Urothelium cell line (cell line): Measurements from ENCODE around the gene RPL21.
"Not testable (repeated sequence)": the region's sequence is repeated elsewhere in the genome, so short reads cannot be mapped to it uniquely, and the experiment has no call there.

Experiments used
- DNase-seq: peaks from one replicate; pipeline ENCODE4 v3.0.0; 2011; ENCODE audit warnings: low spot score, mixed read lengths
- FAIRE-seq: peaks from 2 replicates; lab custom pipeline; 2011; peaks lifted over from hg19 to GRCh38; lab: Jason Lieb, UNC

The RPL21 gene

DNA sequence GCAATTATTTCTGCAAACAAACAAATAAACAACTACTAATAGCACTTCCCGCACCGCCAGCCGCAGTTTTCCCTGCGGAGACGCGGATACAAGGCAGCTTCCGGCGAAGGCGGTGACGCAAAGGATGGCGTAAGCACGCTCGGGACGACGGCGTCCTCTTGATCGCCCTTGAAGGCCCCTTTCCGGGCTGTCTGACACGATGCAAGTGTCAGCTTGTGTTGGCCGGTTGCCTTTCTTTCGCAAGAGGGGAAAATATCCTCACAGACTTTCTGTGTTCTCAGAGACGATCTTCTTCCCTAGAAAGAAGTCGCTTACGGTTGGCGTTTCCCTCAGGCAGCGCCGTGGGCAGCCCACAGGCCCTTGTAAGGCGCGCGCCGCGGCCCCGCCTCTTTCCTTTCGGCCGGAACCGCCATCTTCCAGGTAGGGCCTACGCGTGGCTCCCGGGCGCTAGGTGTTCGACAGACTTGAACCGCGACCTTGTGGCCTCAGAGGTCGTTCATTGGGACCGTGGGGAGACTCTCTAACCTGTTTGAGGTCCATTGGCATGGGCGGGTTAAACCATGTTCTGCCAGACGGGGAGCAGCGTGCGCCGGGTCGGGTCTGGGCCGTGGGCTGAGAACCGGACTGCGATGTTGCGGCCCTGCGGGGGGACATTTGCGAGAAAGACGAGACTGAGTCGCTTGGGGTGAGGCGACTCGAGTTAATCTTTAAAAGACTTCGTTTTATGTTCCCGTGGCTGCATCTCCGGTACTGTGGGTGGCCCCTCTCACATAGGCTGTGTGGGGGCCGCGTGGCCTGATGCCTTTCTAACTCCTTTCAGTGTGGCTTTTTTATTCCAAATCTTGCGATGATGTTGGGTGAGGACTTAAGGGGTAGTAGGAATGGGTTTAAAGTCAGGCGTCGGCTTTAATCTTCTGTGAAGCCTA, at the start of gene RPL21:
TSS of gene RPL21 (plus strand) at position 393 of the 926 bp plus-strand sequence. CDS start 2,219 bp downstream, outside the sequence.
- FAIRE-seq (no peak), DNase-seq (peak; percentile 85)

DNA sequence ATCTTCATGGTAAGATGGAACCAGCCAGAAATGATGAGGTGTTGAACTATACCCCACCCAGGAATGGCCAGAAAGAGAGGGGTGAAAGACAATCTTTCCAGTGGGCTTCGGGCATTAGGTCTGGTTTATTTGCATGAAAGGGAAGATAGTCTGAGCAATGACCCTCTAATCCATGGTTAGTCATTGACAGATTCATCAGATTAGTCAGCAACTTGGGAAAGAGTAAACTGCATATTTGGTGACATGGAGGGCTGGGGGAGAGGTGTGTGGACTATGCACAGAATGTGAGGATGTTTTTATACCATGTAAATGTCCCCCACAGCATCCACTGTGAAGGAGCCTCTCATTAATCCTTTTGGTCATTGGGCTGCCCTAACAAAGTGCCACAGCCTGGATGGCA, 49.7 kb upstream of the RPL21 start:
- no peak for FAIRE-seq
- no peak for DNase-seq

DNA sequence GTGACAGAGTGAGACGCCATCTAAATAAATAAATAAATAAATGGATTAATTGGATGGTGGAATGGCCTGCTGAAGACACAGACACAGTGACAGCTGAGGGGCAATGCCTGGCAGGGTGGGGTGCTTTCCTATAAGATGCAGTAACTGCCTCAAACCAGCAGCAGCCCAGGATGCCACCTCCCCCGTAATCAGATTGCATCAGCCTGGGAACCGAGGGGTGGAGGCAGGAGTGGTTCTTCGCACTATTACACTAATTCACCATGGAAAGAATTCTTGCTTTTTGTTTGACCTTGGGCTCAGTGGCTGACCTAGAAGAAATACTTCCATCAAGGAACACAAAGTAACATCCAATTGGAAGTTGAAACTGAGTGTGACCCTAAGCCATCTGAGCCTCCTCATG, 48.2 kb upstream of the RPL21 start:
- DNase-seq (no peak), FAIRE-seq (no peak)

DNA sequence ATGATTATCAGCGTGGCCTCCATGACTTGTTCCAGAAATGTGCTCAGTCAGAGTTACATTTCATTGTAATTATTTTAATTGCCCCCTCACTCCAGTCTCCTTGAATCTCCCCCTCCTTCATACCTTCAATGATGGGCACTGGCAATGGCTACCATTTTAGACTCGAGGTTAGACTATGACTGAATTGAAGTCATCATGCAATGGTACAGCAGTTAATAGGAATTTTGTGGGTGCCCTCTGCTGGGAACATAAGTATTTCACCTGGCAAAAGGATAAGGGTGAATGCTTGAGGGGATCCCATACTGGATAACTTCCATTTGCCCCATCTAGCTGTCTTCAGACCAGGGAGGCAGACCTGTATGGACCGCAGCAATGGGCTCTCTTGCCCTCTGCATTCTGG, 47.5 kb upstream of the RPL21 start:
- no peak for FAIRE-seq
- no peak for DNase-seq

DNA sequence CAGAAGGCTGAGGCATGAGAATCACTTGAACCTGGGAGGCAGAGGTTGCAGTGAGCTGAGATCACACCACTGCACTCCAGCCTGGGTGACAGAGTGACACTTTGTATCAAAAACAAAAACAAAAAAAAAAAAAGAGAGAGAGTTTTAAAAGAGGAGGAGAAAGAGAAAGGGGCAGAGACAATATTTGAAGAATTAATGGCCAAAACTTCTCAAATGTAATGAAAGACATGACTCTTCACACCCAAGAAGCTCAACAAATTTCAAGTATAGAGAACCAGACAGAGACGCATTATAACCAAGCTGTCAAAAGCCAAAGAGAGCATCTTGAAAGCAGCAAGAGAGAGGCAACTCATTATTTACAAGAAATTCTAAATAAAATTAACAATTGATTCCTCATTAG, 42.8 kb upstream of the RPL21 start:
- no peak for DNase-seq
- FAIRE-seq = no peak

DNA sequence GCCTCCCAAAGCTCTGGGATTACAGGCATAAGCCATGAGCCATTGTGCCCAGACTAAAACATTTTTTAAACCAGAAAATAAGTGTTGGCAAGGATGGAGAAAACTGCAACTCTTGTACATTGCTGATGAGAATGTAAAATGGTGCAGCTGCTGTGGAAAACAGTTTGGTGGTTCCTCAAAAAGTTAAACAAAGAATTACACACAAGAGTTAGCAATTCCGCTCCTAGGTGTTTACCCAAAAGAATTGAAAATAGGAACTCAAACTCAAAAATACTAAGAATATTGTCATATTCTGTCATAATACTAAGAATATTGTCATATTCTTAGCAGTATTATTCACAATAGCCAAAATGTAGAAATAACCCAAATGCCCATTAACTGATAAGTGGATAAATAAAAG, 40.1 kb upstream of the RPL21 start:
- DNase-seq (no peak), FAIRE-seq (no peak)

DNA sequence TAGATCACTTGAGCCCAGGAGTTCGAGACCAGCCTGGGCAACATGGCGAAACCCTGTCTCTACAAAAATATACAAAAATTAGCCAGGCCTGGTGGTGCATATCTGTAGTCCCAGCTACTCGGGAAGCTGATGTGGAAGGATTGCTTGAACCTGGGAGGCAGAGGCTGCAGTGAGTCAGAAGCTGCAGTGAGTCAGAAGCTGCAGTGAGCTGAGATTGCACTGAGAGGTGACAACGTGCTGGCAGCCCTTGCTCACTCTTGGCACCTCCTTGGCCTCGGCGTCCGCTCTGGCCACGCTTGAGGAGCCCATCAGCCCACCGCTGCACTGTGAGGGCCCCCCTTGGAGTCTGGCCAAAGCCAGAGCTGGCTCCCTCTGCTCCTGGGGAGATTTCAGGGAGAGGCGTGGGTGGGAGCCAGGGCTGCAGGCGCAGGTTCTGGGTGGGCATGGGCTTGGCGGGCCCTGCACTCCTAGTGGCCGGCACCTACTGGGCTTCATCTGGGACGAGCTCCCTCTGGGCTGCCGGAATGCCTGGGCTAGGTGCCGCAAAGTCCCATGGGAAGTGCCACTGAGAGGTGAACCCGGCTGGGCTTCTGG, 39.5 kb upstream of the RPL21 start:
- DNase-seq = no peak
- FAIRE-seq = no peak

DNA sequence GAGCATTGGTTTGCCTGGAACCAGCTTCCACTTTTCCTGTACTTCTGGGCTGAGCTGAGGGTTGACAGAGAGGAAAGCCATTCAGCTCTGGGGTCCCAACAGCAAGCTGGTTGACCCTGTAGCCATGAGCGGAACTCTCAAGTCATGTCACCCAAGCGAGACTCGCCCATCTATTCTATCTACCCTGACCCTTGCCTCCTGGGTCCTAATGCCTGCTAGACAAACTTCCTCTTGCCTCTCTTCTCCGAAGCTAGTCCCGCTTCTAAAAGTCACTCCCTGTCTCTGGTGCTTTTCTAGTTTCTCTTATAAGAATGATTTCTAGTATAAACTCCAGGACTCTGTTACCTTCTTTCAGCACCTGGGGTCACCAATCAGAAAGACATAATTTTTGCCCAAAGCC, 38.0 kb upstream of the RPL21 start:
- DNase-seq, FAIRE-seq: not testable (repeated sequence)

DNA sequence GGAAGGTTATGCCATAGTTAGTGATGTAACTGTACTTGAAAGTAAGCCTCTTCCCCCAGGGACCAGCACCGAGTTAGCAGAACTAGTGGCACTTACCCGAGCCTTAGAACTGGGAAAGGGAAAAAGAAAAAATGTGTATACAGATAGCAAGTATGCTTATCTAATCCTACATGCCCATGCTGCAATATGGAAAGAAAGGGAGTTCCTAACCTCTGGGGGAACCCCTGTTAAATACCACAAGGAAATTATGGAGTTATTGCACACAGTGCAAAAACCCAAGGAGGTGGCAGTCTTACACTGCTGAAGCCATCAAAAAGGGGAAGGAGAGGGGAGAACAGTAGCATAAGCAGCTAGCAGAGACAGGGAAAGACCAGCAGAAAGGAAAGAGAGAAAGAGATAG, 33.6 kb upstream of the RPL21 start:
- not testable (repeated sequence) for DNase-seq, FAIRE-seq

DNA sequence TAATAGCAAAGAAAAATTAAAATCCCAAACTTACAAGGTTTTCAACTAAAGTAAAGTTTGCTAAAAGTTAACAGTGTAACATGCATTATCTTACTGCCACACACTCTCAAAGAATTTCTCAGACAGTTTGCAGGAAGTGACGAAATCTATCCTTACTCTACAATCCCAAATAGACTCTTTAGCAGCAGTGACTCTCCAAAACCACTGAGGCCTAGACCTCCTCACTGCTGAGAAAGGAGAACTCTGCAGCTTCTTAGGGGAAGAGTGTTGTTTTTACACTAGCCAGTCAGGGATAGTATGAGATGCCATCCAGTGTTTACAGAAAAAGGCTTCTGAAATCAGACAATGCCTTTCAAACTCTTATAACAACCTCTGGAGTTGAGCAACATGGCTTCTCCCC, 32.5 kb upstream of the RPL21 start:
- not testable (repeated sequence) for FAIRE-seq, DNase-seq

DNA sequence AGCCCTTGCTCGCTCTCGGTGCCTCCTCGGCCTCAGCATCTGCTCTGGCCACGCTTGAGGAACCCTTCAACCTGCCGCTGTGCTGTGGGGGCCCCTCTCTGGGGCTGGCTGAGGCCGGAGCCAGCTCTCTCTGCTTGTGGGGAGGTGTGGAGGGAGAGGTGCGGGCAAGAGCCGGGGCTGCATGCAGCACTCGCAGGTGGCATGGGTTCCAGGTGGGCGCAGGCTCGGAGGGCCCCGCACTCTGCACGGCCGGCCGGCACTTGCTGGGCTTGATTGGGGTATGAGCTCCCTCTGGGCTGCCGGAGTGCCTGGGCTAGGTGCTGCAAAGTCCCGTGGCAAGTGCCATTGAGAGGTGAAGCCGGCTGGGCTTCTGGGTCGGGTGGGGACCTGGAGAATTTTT, 31.7 kb upstream of the RPL21 start:
- DNase-seq = no peak
- FAIRE-seq = no peak

DNA sequence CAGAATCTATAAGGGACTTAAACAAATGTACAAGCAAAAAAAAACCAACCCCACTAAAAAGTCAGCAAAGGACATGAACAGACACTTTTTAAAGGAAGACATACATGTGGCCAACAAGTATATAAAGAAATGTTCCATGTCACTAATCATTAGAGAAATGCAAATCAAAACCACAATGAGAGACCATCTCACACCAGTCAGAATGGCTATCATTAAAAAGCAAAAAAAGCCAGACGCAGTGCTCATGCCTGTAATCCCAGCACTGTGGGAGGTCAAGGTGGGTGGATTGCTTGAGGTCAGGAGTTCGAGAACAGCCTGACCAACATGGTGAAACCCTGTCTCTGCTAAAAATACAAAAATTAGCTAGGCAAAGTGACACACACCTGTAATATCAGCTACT, 29.3 kb upstream of the RPL21 start:
- FAIRE-seq, DNase-seq: not testable (repeated sequence)

DNA sequence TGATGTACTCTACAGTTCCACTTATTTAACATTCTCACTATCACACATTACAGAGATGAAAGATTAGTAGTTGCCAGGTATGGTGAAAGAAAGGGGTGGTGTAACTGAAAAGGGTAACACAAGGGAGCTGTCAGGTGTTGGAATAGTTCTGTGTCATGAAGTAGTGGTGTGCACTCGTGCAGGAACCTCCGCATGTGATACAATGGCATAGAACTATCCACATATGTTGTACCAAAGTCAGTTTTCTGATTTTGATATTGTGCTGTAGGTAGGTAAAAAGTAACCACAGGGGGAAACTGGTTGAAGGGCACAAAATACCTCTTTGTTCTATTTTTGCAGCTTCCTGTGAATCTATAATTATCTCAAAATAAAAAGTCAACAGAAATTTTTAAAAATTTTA, 24.4 kb upstream of the RPL21 start:
- DNase-seq = no peak
- no peak for FAIRE-seq

DNA sequence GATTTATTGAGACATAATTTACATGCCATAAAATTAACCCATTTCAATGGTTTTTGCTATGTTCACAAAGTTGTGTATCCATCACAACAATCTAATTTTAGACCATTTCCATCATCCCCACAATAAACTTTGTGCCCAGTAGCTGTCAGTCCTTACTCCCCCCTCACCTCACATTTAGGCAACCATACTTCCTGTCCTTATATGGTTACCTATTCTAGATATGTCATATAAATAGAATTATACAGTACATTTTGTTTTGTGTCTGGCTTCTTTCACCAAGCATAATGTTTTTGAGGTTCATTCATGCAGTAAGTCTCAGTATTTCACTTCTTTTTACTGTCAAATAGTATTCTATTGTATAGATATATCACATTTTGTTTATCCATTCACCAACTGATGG, 23.2 kb upstream of the RPL21 start:
- DNase-seq (no peak), FAIRE-seq (no peak)

DNA sequence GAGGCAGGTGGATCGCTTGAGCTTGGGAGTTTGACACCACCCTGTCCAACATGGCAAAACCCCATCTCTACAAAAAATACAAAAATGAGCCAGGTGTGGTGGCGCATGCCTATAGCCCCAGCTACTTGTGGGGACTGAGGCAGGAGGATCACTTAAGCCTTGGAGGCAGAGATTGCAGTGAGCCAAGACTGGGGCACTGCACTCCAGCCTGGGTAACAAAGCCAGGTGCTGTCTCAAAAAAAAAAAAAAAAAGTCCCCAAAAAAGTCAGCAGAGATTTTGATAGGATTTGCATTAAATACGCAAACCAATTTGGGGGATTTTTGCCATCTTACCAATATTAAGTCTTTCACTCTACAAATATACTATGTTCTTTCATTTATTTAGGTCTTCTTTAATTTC, 21.7 kb upstream of the RPL21 start:
- FAIRE-seq = no peak

DNA sequence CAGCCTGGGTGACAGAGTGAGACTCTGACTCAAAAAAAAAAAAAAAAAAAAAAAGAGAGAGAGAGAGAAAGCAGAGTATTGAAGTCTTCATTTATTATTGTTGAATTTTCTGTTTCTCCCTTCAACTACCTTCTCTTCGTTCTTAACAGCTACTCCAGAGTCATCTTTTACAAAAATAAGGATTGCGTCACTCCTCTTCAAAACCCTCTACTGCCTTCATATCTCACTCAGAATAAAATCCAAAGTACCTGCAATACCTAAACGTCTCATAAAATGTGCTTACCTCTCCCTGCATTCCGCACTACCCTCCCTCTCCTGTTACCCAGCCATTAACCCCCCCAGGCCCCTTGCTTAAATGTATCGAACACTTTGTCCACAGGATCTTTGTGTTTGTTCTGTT, 17.4 kb upstream of the RPL21 start:
- DNase-seq (no peak), FAIRE-seq (no peak)

More for the DNA sequence above, 21.7 kb upstream of the RPL21 start:
- DNase-seq = no peak

DNA sequence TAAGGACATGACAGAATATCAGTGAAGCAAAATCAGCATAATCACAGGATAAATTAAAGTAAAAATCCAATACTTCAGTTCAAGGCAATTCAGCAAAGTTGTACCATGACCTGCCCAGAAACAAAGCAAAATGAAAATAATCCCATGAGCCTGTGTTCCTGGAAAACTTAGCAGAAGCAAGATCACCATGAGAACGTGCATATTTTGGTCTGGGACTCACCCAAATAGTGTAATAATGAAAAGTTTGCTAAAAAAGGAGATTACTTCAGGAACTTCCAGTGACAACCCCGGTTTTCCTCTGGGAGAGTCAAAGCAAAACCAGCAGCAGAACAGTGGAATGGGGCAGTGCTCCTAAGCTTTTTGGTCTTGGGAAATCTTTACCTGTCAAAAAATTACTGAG, 14.9 kb upstream of the RPL21 start:
- no peak for FAIRE-seq

DNA sequence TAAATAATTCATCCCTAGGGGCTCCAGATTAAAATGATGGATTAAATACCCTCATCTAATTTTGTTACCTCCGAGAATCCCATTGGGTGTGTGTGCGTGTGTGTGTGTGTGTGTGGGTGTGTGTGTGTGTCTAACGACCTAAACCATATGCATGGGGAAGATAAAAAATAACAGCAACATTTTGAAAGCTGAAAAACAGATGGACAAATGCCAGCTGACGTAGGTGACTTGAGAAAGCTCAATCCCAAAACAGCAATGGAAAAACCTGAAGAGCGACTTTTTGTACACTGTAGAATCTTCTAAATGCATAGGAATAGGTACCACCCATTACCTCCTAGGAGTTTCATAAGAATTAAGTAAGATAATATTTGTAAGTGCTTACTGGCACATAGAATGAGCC, 8.7 kb upstream of the RPL21 start:
- no peak for FAIRE-seq
- no peak for DNase-seq

More for the DNA sequence above, 14.9 kb upstream of the RPL21 start:
- DNase-seq = no peak

DNA sequence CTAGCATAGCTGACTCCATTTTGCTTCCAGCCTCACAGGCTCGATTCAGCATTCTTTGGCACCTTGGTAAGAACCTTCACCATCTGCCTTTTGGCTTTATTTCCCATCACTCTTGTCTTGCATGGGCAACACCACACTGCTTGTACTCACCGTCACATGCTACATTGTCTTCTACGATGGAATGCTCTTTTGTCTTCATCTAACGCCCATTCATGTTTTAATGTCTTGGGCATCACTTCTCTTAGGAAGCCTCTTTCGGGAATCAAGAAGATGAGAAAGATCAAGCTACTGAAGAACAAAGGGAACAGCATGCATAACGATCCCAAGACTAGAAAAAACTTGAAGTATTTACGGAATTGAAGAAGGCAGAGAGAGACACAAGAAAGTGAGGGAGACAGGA, 5.7 kb upstream of the RPL21 start:
- DNase-seq = no peak

DNA sequence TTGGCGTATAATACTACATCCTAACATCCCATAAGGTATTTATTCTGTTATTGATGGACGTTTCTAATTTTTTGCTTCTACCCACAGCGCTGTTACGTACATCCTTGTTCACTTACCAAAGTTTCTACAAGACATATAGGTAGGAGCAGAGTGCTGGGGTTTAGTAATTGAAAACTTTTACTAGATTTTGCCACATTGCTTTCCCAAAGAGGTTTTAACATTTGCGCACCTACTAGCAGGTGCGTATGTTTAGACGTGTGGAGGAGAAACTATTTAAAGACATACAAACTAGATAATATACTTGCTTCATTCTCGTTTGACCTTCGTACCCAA, 559 bp upstream of the RPL21 start:
- no peak for FAIRE-seq
- no peak for DNase-seq

More for the DNA sequence above, 5.7 kb upstream of the RPL21 start:
- FAIRE-seq = no peak

DNA sequence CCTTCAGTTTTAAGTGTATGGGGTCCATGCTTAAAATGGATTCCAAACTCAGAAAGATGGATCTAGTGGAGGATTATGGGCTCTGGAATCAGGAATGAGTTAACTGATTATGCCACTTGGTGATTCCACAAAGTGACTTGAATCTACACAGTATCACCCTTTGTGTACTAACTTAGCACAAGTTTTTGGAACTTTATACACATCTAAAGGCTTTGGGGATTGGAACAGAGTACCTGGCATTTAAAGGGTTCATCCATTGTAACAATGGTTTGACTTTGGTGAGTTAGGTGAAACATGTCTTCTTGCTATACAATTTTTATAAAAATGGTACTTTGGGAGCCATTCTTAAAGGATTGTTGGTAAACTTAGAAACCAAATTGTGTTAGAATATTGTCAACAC, 1.1 kb downstream of the RPL21 start:
- no peak for DNase-seq
- FAIRE-seq = no peak

DNA sequence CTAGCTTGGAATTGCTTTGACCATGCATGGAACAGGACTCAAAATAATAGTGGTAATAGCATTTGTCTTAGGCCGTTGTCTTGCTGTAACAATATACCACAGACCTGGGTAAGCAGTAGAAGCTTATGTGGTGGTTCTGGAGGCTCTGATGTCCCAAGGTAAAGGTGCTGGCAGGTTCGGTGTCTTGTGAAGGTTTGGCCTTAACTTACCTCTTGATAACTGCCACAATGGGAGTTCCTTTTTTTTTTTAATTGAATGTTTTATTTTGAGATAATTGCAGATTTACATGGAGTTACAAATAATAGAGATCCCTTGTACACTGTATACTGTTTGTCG, 5.8 kb downstream of the RPL21 start:
- FAIRE-seq (no peak), DNase-seq (no peak)
